ENCODE results near the gene SORBS1. TPM values are rescaled to one million over a fixed set of nuclear protein-coding genes. Genes with fewer than 3 reads are reported as not detected.

Gene SORBS1
- total RNA-seq, 1 donor from 2014 or later: 28.2 TPM

- DNase-seq (ENCODE audit: extremely low spot score, unreplicated experiment): no peak
- no peaks in the 10 kb centered on the region for H3K27me3 Mint-ChIP-seq
These were observed 73.2 kb downstream of the SORBS1 start for GRCh38 chr10:95487994-95488393.

DNA sequence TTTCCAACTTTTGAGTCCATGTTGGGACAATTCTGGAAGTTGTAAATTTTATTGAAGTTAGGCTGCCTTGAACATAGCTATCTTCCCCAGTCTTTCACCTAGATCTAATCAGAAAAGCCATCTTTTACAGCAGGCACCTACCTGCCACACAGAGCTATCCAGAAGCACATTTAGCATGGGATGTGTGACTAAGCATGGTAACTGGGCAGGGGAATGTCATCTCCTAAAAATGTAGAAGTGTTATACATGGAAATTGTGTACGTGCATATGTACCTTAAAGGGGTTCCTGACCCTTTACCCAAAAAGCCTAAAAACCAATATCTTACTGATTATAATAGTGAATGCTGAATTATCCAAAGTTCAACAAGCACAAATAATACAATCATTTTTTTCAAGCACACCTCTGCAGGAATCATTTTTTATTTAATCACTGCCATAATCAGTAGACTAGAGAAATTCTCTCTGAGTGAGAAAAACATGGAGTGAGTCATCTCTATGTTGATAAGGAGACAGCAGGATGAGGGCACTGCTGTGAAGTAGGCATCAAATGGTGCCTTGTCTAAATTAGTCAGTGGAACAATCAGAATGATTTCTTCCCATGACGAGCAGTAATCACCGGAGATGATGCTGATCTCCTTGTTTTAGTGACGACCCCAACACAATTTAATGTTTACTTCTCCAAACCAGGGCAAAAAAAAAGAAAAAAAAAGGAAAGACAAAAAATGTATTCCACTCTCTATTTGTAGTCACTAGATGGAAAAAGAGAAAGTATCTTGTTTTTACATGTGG, 75.9 kb downstream of the SORBS1 start:
- DNase-seq (ENCODE audit: extremely low spot score, unreplicated experiment): no peak

More at GRCh38 chr10:95487994-95488393, 73.2 kb downstream of the SORBS1 start:
- no peak for TF ChIP-seq CTCF (conservative IDR thresholded peaks at IDR 0.05)
- H3K36me3 Mint-ChIP-seq: no peaks in the 10 kb centered on the region
- no peak overlapping the region for H3K4me3 Mint-ChIP-seq
- peaks cover 7% of the 10 kb centered on the region for H3K4me1 Mint-ChIP-seq (ENCODE audit: unreplicated experiment)
- H3K27ac Mint-ChIP-seq: no peak overlapping the region
- H3K9me3 Mint-ChIP-seq: peaks cover 5% of the 10 kb centered on the region

DNA sequence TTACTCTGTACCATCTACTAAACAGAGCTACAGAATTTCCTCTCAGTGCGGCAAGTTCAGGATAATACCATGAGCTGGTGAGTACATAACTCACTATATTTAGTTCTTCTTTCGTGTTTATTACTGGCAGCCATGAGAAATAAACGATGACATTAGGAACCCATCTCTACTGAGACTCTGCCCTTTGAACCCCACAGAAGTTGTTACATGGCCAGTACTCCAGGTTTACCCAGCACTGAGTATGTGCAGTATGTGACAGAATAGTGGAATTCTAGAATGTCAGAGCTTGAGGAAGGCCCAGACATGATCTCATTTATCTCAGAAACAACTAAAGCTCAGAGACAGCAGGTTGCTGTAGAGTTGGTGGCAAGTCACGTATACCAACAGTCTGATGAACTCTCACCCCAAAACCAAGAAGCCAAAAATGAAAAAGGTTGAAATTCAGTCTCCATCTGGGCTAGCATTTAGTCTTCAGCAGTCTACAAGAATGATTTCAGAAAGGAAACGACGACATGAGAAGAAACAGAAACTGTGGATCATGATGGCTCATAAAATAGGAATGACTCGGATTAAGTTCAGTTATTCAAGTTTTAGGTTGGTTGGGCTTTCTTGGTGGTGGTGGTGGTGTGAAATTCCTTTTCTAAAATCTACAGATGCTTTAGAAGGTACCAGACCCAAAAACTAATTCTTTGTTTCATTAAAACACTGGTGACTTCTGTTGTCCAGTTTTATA, 78.5 kb downstream of the SORBS1 start:
- Mint-ChIP-seq H3K27ac (no peak overlapping the region), H3K4me3 (no peak overlapping the region), H3K27me3 (no peaks in the 10 kb centered on the region), H3K9me3 (no peaks in the 10 kb centered on the region), H3K36me3 (peaks cover 3% of the 10 kb centered on the region), H3K4me1 (ENCODE audit: unreplicated experiment) (peaks cover 20% of the 10 kb centered on the region)
- TF ChIP-seq CTCF (conservative IDR thresholded peaks at IDR 0.05): no peak
- DNase-seq (ENCODE audit: extremely low spot score, unreplicated experiment): no peak

More for the DNA sequence above, 75.9 kb downstream of the SORBS1 start:
- H3K27ac Mint-ChIP-seq: no peak overlapping the region
- peaks cover 5% of the 10 kb centered on the region for H3K9me3 Mint-ChIP-seq
- H3K4me1 Mint-ChIP-seq (ENCODE audit: unreplicated experiment): peaks cover 16% of the 10 kb centered on the region
- no peak overlapping the region for H3K4me3 Mint-ChIP-seq
- peaks cover 3% of the 10 kb centered on the region for H3K36me3 Mint-ChIP-seq
- no peaks in the 10 kb centered on the region for H3K27me3 Mint-ChIP-seq
- no peak for TF ChIP-seq CTCF (conservative IDR thresholded peaks at IDR 0.05)

DNA sequence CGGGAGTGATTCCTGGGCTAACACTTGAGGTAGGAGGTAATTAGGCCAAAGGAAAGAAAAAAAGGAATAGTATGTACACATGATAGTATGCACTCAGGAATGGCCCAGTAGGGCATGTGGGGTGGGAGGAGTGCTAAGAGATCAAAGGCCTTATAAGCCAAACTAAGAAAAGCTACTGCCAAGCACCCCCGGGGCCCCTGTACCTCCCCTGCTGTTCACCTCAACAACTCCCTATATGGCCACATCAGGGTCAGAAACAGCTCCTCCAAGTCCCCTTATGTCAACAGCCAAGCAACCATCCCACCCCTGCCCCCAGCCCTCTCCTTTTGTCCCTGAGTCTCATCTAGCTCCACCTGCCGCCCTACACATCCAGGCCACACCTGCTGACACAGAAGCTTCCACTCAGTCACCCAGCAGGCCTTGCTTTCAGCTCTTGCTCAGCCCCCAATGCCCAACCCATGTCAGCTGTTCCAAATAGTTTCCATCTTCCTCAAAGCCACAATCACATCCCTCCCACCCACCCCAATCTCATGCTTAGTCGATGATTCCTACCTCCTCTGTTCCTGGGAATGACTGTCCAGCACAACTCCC, 80.2 kb downstream of the SORBS1 start:
- Mint-ChIP-seq H3K4me3 (no peak overlapping the region), H3K9me3 (no peaks in the 10 kb centered on the region), H3K27ac (peak overlapping the region; percentile 43), H3K4me1 (ENCODE audit: unreplicated experiment) (peaks cover 25% of the 10 kb centered on the region), H3K27me3 (no peaks in the 10 kb centered on the region), H3K36me3 (peaks cover 3% of the 10 kb centered on the region)
- no peak for DNase-seq (ENCODE audit: extremely low spot score, unreplicated experiment)
- no peak for TF ChIP-seq CTCF (conservative IDR thresholded peaks at IDR 0.05)

DNA sequence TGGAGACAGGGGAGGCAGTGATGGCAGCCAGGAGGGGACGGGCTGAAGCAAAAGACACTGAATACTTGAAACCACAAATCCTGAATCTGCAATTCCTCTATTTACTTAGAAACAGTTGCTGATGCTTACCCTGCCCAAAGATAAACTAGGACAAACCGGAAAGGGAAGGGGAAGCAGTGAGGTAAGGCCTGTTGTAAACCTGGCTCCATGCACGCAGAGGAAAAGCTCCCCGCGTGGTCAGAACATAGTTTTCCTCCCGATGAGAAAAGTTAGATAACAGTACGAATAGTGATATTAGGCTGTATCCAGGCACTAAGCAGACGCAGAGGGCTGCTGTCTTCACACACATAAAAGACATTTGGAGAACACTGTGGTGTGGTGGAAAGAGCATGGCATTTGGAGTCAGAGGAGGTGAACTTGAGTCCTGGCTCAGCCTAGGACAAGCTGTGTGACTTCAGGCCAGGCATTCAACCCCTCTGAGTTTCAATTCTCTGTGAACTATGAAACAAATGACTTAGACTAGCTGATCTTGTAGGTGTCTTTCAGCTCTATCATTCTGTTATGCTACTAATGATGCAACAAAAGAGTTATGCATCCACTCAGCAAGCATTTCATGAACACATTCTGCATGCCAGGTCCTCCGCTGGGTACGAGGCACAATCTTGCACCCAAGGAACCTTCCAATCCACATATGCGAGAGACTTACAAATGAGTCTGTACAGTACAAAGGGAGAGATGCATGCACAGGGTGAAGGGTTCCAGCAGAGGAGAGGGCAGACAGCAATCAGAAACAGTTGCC, 80.9 kb downstream of the SORBS1 start:
- Mint-ChIP-seq H3K27ac (no peak overlapping the region), H3K4me1 (ENCODE audit: unreplicated experiment) (peaks cover 18% of the 10 kb centered on the region), H3K4me3 (no peak overlapping the region), H3K27me3 (no peaks in the 10 kb centered on the region), H3K36me3 (peaks cover 3% of the 10 kb centered on the region), H3K9me3 (no peaks in the 10 kb centered on the region)
- no peak for DNase-seq (ENCODE audit: extremely low spot score, unreplicated experiment)
- TF ChIP-seq CTCF (conservative IDR thresholded peaks at IDR 0.05): peak; percentile 15

Data from type B pancreatic cell (in vitro differentiated cells).